GM21381 (cell line): ENCODE measurements around the gene VAV2.

ENCODE experiments used
- ATAC-seq: cut with Tn5 transposase; IDR thresholded peaks from one replicate; pipeline ENCODE4 v1.9.1; 2021; ENCODE audit warnings: mild to moderate bottlenecking, moderate library complexity; ENCODE audit not compliant: unreplicated experiment

VAV2 gene

GRCh38 chr9:133726401-133727276 is 265.5 kb downstream of the VAV2 start:
- ATAC-seq: no peak

DNA sequence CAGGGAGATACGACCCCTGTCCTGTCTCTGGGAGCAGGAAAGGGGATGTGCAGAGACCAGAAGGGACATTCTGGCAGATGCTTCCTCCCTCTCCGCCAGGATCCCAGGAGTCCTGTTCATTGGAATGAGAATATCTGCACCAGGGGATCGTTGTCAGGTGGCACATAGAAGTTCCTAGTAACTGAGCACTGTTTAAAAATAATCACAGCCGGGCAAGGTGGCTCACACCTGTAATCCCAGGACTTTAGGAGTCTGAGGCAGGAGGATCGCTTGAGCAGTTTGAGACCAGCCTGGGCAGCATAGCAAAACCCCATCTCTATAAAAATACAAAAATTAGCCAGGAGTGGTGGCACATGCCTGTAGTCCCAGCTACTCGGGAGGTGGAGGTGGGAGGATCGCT is 266.2 kb downstream of the VAV2 start:
- ATAC-seq: no peak

DNA sequence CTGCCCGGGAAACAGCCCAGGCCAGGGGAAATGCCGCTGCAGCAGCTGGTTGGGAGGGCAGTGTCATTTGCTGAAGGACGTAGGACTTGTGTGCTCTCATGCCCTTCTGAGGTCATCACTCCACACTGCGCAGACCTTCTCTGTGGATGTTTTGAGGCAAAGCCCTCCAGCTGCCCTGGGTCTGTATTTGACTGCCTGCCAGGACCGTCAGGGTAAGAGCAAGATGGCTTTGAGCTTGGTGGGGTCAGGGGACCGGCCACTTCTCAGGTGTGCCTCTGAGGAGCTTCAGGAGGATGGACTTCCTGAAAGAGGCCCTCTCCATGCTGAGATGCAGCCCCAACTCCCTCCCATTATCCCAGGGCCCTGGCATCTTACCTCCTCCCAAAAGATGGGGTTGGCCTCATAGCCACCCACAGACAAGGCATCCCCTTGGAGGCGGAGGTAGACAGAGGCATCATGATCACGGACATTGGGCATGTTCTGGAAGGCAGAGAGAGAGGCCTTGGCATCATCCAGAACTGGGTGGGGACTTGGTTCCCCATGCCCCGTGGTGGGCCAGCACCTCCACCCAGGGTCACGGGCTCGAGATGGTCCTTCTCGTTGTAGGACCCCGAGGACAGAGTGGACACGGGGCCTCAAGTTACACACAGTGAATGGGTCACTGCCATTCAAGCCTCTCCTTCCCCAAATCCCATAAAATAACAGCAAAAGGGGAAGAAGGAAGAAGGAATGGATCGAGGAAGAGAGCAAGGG is 273.4 kb downstream of the VAV2 start:
- no peak for ATAC-seq

DNA sequence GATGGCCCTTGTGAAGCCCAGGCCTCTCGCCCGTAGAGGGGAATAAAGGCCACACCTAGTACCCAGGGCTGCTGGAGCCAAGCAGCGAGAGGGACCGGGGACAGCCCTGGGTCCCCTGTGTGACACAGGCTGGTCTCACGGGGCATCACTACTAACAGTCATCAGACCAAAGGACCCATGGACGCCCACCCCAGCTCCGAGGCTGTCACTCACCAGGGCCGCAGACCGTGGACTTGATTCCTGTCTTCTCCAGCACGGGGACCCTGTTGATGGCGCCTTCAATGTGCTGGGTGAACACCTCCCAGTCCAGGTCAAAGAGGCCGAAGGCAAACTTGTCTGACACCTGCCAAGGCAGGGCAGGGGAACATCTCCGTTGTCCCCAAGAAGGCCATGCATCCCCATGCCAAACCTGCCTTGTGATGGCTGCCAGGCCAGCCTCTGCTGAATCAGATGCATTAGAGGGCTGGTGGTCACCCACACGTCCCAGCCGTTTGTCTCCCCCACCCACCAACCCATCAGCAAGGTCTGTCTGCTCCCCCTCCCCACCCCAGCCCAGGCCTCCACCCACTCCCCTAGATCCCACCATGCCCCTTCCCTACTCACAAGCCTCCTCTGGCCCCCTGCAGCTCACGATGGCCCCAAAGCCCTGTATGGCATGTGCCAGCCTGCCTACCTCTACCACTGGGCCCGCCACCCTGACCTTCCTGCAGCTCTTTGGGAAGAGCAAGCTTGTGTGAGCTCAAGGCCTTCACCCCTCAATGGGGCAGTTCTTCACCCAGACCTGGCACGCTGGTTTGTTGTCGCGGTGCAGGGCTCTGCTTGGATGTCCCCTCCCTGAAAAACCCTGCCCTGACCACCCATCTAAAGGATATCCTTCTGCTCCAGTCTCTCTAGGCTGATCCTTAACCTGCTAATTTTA is 274.8 kb downstream of the VAV2 start:
- ATAC-seq: no peak

DNA sequence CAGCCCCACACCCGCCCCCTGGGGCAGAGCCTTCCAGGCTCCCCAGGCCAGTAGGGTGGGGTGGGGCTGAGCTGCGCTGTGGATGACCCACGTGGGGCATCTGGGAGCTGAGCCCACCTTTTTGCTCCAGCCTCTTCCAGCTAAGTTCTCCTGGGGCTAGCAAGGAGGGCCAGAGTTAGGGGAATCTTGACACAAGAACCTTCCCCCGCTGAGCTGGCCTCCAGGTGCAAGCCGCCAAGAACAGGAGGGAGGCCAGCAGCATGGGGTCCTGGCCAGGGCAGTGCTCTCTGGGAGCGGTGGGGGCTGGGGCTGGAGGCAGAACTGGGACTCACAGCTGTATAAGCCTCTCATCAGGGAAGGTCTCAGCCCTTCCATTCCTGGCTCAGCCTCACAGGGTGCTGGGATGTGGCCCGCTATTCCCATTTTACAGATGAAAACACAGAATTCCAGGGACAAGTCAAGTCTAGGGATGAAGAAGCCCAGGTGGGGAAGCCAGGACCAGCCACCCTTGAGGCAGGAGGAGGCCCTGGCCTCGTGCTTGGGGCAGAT is 275.5 kb downstream of the VAV2 start:
- no peak for ATAC-seq

GRCh38 chr9:133715866-133716563 is 276.1 kb downstream of the VAV2 start:
- ATAC-seq: no peak

DNA sequence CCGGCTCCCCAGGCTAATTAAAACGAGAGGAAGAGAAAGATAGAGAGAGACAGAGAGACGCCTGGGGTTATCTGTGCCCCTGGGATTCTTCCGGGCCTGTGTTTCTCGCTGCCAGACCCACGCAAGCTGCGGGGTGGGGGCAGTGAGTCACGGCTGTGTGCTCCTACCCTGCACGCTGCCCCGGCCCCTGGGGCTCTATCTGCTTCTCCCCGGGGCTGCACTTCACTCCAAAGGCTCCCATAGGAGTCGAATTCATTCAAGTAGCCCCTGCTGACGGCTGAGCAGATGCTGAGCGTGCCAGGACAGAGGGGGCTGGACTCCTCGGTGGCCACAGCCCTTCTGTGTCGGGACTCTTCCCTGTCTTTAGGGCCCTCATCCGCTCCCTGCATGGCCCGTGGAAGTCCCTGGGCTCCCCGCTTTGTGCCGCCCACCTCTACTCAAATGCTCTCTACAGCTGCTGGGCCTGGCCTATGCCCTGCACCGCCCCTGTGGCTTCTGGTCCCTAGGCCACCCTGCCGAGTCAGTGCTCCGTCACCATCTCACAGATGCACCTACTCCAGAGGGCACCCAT is 276.7 kb downstream of the VAV2 start:
- ATAC-seq: no peak

DNA sequence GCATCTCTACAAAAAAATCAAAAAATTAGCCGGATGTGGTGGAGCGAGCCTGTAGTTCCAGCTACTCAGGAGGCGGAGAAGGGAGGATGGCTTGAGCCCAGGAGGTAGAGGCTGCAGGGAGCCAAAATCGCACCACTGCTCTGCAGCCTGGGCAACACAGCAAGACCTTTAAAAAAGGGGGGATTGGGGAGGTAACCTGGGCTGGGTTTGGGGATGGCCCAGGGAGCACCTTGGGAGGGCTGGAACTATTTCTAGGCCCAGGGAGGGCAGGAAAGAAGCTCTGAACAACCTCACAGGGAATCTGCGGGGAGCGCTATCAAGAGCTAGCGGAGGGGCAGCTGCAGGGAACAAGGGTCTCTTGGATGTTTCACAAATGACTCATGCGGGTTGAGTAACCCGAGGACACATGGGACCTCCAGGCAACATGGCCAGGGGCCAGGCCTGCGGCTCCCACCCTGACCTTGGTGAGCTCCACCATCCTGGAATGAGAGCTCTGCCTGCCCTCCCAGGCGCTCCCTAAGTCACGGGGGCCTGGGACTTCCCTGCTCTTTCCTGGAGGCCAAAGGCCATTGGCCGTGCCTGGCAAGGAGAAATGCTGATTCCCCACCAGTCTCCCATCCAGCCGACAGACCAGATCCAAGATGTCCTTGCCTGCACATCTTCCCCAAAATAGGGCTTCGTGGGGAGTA is 277.4 kb downstream of the VAV2 start:
- no peak for ATAC-seq

GRCh38 chr9:133713960-133714495 is 278.1 kb downstream of the VAV2 start:
- no peak for ATAC-seq

DNA sequence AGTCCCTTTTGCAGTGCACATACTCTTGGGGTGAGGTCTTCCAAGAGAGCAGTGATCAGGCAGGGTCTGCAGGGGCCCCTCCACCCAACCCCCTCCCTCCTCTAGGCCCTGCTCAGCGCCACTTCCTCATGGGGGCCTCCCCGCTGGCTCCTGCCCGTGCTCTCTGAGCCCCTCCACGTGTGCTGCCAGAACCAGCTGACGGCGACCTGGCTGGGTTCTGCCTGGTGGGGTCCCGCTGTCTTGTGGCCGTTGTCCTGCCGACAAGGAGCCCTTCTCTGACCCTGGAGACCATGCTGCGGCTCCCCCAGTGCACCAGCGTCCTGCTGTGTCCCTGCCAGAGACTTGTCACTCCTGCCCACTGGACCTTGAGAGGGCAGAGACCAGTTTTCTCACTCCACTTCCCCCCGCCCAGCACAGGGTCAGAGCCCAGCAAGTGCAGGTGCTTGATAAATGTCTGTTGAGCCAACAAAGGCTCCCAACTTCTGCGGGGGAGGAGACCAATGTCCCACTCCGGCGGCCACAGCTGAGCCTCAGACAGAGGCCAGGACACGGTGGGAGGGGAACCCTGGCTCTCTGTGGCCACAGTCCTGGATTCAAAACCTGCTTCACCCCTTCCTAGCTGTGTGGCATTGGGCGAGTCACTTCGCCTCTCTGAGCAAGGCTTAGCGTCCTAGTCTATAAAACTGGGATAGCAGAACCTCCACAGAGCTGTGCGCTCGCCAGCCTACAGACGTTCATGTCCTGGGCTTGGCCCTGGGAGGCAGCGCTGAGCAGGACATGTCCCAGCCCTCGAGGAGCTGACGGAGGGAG is 278.8 kb downstream of the VAV2 start:
- no peak for ATAC-seq

DNA sequence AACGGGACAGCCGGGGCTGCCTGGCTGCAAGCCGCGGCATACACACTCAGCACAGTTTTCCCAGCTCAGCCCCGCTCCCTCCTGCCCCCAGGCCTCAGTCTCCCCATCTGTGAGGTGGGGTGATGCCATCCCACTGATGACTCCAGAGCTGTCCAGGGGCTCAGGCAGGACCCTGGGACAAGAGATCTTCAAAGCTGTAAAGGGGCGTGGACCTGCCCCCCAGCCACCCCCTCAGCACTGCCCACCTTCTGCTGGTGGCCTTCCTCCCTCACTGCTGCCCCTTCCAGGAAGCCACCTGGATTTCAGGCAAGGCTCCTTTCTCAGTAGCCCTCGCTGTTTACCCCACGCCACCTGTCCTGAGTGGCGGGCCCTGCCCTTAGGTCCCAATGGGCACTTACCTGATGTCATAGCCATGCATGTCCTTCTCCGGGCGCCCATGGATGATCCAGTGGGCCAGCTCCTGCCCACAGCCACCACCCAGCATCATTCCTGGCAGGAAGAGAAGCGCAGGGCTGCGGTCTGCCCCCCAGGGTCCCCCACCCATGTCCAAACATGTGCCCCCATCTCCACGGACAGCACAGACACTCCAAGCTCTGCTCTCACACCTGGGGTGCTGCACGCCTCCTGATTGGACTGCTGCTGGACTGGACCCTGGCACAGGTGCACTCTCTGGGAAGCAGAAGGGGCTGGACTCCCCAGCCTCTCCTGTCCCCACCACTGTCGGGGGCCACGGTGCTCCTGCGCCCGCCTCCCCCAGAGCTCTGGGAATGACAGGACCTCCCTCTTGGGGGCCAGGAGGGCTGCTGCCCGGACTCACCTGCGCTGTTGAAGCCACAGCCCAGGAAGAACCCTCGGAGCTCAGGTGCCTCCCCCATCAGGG is 279.7 kb downstream of the VAV2 start:
- no peak for ATAC-seq
